ENCODE results near the gene GSTCD.
"Not testable (repeated sequence)": the region's sequence is repeated elsewhere in the genome, so short reads cannot be mapped to it uniquely, and the experiment has no call there.

GSTCD gene

GRCh38 chr4:105815701-105816100 lies 107.1 kb downstream of the GSTCD start:
- DNase-seq, result no peak

DNA sequence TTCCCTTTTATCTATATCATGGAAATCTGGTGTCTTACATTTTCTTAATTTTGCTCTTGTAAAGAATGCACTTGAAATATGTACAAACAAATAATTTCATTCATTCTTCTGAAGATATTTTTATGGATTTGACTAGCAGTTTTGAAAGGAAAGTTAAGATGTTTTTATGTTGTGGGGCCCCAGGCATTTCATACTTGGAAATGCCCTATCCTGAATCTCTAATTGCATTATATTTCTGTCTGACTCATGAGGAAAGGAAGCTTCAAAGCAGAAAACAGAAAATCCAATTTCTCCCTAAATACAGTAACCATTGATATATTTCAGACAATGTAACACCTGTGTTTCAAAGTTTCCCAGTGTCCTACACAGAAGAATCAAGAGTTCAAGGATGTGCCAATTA lies 113.5 kb downstream of the GSTCD start:
- no peak for DNase-seq

- no peak for DNase-seq
Measured at GRCh38 chr4:105828074-105828473, 119.5 kb downstream of the GSTCD start.

- DNase-seq, result no peak
Measured at GRCh38 chr4:105831189-105831588, 122.6 kb downstream of the GSTCD start.

DNA sequence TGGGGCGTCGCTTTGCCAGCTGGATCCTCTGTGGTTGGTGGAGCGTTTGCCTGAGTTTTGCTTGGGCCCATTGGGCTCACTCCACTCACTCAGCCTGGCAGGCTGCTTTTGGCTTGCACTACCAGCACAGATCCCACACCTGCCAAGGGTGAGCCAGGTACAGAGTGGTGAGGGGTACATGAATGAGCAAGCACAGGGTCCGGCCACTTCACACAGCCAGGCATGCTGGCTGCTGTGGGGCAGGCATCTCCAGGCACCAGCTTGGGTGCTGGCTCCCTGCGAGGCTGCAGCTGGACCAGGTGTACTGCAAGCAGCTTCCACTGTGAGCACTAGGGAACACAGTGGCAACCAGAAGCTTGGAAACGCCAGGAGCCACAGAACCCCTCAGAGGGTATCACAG lies 126.6 kb downstream of the GSTCD start:
- DNase-seq, result no peak

- DNase-seq, result no peak
Measured at GRCh38 chr4:105836537-105836936, 128.0 kb downstream of the GSTCD start.

GRCh38 chr4:105837037-105837436 lies 128.5 kb downstream of the GSTCD start:
- no peak for DNase-seq

DNA sequence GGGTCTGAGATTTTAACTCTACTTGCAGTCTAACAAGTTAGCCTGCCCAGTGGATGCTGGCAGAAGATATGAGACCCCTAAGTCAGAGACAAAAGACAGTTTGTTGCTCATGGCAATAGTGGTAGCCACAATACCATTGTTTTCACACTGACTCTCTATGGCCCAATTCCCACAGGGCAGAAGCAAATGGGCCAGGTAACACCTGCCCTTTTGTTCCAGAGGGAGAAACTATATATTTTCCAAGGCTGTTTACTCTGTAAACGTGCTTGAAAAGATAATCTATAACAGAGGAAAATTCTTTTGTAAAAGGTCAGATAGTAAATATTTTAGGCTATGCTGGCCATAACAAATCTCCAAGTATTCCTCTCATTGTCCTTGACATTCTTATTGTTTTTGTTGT lies 129.5 kb downstream of the GSTCD start:
- DNase-seq, result no peak

DNA sequence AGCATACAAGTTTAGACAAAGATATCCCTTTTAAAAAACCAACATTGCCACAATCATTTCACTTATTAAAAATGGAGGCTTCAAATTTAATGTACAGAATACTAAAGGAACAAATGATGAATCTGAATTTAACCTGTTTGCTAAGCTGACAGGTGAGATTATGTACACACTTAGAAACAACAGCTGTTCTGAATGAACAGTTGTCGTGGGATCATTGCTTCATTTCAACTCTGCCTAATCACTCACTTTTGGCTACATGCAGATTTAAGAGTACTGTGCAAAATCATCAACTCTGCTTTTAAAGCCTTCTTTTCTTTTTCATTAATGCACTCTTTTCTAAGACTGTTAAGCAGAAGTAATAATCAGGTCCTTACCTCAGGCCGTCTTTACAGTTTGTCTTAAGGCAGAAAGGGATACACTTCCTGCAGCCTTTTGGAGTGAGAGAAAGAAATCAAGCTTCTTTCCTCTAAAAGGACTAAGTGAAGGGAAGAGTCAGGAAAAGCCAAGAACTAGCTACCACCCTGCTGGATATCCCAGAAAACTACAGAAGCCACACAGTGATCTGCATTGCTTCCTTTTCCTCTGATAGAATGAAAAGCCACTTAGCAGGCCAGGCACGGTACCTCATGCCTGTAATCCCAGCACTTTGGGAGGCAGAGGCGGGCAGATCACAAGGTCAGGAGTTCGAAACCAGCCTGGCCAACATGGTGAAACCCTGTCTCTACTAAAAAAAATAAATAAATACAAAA lies 132.0 kb downstream of the GSTCD start:
- no peak for DNase-seq

GRCh38 chr4:105843941-105844340 lies 135.4 kb downstream of the GSTCD start:
- no peak for DNase-seq

- DNase-seq, result no peak
Measured at GRCh38 chr4:105845559-105845958, 137.0 kb downstream of the GSTCD start.

- not testable (repeated sequence) for DNase-seq
Measured at GRCh38 chr4:105848359-105848758, 139.8 kb downstream of the GSTCD start.

DNA sequence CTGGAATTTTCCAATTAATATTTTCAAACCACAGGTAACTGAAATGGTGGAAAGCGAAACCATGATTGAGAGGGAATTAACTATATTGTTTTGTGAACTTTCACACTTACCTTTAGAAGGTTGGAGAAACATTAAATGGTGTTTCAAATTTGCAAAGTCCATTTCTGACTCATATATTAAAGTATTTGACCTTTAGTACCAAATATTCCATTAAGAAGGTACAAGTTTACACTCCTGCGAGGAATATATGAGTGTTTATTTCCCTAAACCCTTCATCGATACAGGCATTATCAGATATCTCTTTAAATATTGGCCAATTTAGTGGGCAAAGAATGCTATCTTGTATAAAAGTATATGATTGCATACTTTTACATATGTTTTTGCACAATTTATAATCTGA lies 142.6 kb downstream of the GSTCD start:
- no peak for DNase-seq

DNA sequence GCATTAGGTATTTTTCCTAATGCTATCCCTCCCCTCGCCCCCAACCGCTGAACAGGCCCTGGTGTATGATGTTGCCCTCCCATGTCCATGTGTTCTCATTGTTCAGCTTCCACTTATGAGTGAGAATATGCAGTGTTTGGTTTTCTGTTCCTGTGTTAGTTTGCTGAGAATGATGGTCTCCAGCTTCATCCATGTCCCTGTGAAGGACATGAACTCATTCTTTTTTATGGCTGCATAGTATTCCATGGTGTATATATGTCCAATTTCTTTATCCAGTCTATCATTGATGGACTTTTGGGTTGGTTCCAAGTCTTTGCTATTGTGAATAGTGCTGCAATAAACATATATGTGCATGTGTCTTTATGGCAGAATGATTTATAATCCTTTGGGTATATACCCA lies 143.6 kb downstream of the GSTCD start:
- not testable (repeated sequence) for DNase-seq

- no peak for DNase-seq
Measured at GRCh38 chr4:105858466-105859040, 150.0 kb downstream of the GSTCD start.

DNA sequence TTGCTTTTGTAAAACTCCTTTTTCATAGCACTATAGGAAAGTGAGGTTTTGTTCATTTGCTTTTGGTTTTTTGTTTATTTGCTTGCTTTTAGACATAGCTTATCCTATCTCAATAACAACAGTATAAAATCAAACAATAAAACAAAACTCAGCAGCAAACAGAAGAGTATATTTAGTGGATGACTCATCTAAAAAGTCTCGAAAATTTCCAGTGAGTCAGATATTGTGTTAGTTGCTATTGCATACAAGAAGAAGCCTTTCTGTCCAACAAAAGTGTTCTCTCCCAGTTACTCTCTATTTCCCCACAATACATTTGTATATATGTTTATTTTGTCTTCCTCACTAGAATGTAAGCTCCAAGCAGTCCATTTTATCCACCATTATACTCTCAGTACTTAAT lies 150.6 kb downstream of the GSTCD start:
- DNase-seq, result no peak

GRCh38 chr4:105870963-105871362 lies 162.4 kb downstream of the GSTCD start:
- no peak for DNase-seq

DNA sequence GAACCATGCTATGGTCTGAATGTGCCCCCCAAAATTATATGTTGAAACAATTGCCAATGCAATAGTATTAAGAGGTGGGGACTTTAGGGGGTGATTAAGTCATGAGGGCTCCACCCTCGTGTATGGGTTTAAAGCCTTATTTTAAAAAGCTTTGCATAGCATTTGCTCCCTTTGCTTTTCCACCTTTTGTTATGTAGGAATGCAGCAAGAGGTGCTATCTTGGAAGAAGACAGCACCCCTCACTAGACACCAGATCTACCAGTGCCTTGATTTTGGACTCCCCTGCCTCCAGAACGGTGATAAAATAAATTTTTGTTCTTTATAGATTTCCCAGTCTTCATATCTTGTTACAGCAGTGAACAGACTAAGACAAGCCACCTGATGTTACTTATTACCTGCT lies 163.4 kb downstream of the GSTCD start:
- DNase-seq, result no peak

- DNase-seq, result no peak
Measured at GRCh38 chr4:105875233-105875632, 166.6 kb downstream of the GSTCD start.

GRCh38 chr4:105878668-105879067 lies 170.1 kb downstream of the GSTCD start:
- no peak for DNase-seq

GRCh38 chr4:105887508-105887907 lies 178.9 kb downstream of the GSTCD start:
- DNase-seq, result no peak

DNA sequence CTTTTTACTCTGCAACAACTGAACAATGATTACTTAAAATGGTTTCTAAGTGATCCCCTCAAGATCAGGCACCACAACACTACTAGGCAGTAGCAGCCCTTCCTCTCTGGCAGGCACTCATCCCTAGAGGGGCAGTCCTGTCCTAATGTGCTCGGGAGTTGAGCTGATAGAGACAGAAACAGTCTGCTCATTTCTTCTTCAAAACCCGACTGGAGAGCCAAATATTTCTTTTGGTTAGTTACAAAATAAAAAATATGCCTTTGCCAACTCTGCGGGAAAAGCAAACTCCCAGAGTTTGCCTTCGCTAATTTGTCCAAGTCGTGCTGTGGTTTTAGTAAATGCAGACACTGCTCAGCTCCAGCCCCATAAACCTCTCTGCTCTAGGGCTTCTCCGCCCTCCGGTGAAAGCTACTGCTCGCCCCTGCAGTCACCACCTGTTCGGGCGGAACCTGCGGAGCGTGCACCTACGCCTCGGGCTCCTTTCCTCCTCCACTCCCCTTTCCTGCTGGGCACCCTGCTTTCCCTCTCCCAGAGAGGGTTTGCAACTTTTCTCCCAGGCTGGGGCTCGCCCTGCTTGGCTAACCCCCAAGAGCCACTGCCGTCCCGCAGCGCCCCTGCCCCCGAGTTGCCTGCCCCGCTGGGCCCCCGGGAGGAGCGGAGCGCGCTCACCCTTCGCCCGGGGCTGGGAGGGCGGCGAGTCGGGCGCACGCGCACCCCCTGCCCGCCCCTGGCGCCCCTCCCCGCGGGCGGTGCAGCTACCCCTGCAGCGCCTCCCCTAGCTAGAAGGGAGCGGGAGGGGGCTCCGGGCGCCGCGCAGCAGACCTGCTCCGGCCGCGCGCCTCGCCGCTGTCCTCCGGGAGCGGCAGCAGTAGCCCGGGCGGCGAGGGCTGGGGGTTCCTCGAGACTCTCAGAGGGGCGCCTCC lies 186.3 kb downstream of the GSTCD start, which contains the start of gene NPNT:
Gene NPNT, plus strand, starts transcription at position 812 of the 923 bp plus-strand sequence. CDS start 182 bp downstream, outside the sequence.
- peak; percentile 34 for DNase-seq

Data from NCI-H1105 (cell line).